CMK (cell line): ENCODE measurements around the gene P4HA2.

Experiments used
- DNase-seq: peaks from one replicate; pipeline ENCODE4 v3.0.0-alpha.2; 2010; ENCODE audit warnings: low read depth

P4HA2 gene

DNA sequence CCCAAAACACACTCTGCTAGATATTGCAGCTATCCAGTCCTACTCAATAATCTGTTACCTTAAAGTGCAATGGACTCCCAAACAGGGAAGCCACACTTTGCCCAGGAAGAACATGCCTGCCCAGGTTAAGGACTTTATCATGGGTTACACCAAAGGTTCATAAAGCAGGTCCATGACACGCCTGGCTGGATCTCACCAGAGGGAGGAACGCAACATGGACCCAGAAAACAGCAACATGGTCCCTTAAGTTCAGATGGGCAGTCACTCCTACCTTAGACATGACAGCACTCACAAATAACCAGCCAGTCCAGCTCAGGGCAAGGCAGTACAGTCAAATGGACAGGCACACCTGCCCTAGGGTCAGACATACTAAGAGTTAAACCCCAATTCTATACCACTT lies 3.8 kb downstream of the P4HA2 start:
- DNase-seq: no peak

DNA sequence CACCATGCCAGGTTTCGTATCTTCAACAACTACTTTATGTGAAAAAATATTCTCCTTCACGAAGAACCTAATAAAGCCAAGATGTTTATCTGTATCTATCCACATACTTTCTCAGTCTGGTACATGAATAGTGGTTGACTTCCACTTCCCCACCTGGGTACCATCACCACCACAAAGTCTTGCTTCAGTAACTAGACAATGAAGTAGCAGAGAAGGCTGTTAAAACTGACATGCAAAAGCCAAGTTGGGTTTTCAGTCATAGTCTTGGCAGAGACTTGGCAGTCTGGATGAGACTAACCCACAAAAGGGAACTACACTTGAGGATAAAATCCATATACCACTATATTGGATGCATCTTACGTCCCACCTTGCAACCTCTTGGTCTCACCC lies 5.0 kb downstream of the P4HA2 start:
- DNase-seq: no peak

DNA sequence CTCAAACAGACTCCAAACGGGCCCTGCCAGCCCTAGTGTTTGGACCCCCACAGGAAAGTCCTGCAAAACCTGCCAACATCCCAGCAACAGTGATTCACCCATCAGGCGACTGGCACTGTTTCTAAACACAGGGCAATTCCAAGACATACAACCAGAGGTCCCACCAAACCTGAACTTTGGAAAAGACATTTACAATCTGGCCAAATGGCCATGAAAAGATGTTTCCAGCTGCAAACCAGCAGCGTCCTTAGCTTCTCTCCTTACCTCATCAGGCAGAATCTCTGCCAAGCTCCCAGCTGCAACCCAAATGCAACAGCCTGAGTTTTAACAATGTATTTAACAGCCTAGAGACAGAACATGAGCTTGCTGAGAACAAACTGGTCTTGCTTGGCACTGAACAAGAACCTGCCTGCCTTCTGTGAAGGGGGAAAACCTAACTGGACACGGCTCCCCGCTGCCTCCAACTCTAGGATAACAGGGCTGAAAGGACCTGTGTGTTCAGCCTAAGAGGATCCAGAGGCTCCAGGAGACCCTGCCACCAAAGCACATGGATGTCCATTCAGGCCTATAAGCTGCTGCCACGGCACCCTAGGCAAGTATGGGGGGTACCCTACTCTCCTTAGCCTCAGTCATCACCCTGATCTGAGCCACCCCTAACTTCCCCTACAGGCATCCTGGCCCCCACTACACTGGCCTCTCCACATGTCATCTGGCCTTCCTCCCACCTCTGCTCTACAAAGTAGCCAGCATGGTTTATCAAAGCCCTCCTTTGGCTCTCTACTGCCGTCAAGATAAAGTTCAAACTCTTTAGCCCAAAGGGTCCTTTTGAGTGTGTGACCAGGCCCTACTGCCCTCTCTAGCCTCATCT lies 5.6 kb downstream of the P4HA2 start:
- no peak for DNase-seq

DNA sequence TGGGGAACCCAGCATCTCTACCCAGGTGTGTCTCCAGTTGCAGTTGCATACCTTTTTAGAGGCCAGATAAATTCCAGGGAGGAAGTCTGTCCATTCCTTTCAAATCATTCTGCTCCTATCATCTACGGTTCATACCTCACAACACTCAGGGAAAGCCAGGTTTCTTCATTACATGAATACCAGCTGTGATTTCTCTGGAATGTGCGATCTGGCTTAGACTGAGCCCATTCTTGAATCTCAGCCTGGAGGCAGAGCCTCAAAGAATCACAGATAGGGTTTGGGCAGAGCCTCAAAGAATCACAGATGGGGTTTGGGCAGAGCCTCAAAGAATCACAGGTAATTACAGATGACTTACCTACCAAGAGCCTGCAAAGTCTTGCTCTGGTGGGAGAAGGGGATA lies 7.2 kb downstream of the P4HA2 start:
- no peak for DNase-seq

DNA sequence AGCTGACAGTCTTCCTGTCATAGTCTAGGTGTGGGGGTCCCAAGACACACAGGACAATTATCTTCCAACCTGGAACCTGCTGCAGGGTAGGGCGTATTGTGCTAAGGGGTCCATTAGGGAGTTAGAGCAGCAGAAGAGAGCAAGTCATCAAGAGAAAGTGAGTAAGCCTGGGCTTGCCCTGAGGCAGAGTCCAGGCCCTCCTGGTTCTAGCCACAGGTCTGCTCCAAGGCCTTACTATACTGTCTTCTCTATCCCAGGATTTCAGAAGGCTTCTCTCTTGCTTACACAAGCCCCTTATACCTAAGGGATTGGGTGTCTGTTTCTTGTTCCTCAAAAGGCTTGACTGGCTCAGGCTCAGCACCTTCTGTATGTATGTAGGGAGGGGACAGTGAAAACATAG lies 7.7 kb downstream of the P4HA2 start:
- DNase-seq: no peak

DNA sequence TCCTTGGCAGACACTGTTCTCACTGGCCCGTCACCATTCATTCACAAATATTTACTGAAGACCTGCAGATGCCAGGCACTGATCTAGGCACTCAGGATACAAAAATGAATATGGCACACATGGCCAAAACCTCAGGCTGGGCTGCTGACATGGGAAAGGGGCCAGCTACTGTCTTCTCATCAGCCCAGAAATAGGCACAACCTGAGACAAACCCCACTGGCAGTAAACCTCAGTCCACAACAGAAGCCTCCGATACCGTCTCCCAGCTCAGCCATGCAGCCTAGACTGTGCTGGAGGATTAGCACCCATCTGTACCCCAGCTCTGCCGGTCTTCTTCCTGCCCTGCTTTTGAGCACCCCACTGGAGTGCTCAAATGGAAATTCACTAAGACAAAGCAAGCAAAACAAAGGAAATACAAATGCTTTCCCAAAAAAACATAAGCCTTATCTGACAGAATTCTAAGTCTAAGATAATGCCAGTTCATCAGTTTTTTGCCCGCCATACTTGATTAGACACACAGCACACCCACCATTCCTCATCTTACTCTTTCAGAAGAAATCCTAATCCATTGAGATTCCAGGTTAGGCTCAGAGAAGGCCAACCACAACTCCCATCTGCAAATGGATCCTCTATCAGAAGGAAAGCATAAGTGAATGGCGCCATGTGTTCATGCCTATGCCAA lies 8.2 kb downstream of the P4HA2 start:
- no peak for DNase-seq

DNA sequence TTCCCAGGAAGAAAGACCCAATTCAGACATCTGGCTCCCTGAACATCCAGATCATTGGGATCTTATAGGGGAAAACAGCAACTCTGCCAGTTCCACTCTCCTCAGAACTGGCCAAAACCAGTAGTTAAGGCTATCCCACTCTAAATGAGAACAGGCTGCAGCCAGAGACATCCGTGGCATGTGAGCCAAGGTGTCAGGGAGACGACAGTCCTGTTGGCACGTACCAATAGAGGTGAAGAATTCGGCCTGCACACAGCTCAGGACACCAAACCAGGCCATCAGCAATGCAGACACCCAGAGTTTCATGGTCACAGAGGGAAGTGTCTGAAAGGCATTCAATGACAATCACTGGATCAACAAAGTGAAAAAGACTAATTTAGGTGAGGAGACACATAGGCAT lies 9.3 kb downstream of the P4HA2 start:
- DNase-seq: no peak

DNA sequence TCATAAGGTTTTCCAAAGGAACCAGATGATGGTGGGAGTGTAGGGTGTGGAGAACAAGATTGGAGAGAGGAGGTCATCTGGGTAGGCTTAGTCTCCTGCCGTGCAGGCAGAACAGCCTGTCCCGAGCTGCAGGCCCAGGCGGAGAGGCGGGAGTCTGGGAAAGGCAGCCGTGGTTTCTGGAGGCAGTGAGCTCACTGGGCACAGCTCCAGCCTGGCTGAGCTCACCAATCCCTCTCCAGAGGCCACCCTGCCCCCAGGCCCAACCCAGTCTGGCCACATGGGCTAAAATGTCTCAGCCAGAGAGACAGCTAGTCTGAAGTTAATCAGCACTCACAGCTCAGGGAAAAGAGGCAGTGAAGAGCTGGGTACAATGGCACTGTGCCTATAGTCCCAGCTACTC lies 12.3 kb downstream of the P4HA2 start:
- DNase-seq: no peak

DNA sequence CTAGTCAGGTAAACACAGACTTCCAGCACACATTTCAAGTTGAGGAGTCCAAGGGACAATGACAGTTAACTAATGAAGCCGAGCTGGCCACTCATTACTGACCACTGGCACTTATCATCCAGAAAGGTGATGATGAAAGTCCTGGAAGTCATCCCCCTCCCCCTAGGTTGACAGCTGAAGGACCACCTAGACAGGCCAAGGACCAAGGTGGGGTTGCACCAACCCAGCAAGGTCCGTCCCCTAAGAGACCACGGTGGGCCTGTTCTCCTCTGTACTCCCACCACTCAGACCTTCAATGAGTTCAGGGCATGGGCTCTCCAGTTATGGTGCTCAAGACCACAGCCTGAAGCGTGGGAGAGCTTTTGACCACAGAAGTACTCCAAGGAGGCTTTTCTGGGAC lies 13.2 kb downstream of the P4HA2 start:
- no peak for DNase-seq

DNA sequence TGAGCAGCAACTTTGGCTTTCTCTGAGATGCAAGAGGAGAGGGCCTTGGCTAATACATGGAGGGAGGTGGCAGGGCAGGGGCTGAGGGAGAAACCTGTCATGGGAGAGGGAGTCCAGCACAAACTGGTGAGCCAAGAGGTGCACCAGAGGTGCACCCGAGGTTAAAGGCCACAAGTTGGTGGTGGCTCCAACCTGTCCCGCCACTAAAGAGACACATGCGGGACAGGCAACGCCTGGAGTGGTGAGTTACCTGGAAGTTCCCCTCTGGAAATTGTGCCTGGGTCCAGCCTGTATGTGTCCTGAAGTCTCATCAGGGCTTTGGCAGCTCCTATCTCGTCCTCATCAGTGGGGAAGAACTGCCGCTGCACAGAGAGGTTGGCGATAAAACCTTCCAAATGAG lies 14.0 kb downstream of the P4HA2 start:
- no peak for DNase-seq

DNA sequence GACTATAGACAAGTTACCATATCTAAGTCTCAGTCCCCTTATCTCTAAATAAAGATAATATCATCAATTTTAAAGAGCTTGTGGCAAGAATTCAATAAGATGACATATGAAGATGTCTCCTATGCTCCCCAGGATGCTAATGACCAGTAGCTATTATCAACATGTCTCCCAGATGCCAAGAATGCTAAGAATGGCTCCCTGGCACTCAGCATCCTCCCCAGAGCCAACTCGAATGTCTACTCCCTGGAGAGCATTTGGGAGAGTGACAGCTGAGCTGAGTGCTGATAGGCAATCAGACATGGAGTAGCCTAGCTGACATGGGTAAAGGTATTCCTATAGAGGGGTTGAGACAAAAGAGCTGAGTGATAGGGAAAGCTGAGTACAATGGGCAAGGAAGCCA lies 15.9 kb downstream of the P4HA2 start:
- no peak for DNase-seq

DNA sequence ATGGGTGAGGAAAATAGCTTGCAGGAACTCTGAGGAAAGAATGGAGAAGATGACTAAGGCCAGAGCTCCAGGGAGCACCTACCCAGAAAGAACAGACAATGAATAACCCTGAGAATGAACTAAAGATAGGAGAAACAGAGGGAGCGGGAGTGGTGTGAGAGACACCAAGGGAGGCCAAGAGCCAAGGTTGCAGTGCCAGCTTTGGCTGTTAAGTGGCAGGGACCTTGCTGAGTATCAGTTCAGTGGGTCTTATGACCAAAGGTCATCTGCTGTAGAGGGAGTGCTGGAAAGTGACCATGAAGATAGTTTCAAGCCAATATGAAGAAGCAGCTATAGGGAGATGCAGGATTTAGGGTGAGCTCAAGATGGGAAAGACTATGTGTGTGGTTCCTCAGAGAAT lies 16.7 kb downstream of the P4HA2 start:
- DNase-seq: no peak

DNA sequence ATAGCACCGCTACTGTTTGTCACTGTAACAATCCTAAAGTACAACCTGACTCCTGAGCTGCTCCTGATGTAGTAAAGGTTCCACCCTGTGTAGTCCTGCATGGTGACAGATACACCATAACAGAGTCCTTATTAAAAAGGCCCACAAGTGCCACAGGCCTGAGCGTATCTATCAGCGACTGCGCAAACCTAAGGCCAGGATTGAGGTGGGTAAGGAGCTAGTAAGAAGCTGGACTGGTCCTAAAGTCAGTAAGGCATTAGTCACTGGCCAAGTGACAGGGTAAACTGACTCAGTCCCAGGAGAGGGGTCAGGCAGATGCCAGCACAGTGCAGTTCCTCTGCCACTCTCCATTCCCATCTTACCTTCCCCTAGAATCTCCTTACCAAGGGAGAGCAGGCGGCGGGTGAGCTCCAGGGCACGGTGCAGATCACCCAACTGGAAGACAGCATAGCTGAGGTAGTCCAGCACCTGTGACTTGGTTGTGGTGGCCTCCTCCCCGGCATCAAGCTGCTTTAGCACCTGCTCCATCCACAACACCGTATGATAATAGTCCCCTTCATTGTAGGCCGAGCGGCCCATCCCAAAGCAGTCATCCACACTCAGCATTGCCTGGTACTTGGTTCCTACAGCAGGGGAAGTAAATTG lies 17.6 kb downstream of the P4HA2 start:
- DNase-seq: no peak

DNA sequence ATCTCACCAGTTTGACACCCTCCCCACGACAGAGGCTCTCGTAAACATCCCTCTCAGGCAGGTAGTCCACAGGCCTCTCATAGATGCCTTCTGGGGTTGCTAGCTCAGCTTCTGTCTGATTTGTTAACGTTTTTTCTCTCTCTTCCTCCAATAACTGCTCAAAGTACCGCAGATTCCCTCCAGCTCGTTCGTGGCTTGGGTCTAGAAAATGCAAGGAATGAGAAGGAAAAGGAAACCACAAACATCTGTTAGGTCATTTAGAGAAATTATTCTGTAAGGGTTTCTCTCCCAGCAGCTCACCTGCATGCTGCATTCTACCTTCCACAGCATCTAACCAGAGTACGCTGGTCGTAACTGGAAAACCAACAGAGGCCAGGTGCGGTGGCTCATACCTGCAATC lies 18.5 kb downstream of the P4HA2 start:
- DNase-seq: no peak

DNA sequence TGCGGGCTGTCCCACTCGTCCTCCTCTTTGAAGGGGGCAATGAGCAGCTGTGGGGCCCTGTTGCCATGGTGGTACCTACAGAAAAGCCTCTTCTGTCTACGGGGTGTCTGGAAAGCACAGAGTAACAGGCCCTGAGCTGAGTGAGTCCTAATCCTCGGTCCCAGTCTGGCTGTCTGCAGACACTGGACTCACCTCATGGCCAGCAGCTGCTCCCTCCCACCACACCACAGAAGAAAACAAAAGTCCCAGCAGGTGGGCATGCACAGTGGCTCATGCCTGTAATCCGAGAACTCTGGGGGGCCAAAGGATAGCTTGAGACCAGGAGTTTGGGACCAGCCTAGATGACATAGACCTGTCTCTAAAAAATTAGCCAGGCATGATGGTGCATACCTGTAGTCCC lies 19.9 kb downstream of the P4HA2 start:
- no peak for DNase-seq

DNA sequence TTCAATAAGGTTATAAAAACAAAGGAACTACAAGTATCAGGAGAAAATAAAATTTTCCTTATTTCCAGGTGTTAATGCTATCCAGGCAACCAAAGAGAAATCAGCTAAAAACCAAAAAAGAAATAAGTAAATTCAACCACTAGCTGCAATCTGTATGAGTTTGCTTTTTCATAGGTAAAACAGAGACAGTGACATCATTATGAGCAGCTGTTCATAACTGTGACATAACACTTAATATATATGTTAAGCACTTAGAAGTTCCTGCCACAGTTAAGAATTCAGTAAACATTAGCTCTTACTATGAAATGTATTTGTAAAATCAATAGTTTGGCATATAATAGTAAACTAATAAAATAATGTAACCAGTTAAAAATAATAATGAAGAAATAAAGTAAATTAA lies 20.9 kb downstream of the P4HA2 start:
- no peak for DNase-seq

DNA sequence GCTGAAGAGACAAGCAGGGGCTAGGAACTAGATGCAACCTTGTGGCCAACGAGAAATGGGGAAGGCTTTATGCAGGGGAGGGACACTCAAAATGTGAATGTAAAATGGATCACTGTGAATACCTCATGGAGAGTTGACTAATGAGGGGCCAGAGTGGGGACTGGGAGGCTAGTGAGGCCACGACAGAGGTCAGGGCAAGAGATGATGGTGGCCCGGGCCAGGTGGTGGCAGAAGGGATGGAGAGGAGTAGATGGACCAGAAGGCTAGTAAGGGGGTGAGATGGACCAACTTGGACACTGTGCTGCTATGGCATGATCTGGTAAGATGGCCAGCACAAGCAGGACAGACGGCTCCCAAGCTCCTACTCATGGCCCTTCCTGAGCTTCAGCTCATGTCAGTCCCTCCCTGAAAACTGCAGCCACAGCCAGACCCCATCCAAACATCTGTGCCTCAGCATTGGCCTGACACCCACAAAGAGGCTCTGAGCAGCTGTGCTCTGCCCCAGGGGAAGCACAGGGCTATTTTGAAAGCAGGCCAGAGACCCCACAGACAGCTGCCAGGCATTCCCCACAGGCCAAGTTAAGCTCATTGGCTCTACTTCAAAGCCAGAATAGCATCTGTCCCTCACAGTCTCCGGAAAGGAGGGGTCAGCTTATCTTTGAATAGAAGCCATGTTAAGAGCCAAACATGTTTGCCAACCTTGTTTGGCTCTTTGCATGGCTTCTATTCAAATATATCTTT lies 22.1 kb downstream of the P4HA2 start:
- no peak for DNase-seq

DNA sequence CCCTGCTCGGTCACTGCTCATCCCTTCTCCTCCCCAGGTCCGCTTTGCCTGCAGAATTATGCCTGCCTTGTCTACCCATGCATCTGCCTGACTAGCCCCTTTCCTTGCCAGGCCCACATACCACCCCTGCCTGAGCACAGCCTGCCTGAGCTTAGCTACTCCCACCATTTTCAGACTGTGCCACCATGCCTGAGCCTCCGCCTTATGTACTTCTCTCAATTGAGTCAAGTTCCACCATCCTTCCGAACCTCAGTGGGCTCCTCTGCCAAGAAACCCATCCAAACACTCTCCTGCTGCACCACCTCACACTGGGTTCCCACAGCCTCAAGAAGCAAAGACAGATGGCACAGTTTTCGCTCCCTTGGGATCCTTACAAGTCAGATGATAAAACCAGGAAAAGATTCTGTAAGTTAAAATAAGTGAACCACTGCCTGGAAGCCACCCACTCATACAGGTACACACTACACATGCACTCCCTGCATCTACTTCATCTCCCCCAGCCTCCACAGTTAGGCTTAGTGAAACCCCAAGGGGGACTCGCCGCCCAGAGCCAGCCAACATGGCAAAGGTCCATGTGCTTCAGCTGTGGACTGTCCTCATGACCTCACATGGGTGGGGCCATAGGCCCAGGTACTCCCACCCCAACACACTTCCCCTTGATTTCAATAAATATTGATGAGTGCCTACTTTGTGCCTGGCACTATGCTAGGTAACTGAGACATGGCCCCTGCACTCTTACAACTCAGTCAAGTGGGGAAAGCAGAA lies 23.1 kb downstream of the P4HA2 start:
- DNase-seq: no peak

DNA sequence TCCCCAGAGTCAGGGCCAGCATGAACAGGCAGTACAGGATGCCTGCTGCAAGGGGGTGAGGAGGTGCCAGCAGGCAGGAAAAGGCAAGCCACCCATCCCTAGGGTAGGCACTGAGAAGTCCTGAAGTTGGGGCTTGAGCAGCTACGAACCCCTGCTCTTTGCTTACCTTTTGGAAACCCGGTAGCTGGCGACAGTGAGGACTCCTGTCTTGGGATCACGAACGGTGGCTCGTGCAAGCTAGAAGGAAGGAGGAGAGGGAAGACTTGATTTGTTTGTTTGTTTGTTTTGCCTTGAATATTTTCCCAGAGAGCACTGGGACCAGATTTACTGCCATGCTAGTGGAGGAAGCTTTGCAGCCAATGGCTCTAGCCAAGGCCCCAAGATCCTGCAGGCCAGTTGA lies 23.7 kb downstream of the P4HA2 start:
- no peak for DNase-seq

DNA sequence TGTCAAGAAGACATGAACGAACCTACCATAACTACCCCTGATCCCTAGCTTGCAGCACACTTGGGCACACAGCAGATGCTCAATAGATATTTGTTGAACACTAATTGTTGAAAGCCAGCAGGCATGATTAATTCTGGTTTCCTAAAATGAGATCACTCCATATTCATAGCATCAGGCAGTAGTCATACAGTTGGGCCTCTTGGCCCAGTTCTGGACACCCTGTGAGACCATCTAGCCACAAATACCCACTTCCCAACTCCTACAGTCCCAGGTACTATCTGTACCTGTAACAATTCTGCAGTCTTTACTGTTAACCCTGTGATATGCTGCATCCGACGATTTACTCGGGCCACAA lies 24.2 kb downstream of the P4HA2 start:
- no peak for DNase-seq

DNA sequence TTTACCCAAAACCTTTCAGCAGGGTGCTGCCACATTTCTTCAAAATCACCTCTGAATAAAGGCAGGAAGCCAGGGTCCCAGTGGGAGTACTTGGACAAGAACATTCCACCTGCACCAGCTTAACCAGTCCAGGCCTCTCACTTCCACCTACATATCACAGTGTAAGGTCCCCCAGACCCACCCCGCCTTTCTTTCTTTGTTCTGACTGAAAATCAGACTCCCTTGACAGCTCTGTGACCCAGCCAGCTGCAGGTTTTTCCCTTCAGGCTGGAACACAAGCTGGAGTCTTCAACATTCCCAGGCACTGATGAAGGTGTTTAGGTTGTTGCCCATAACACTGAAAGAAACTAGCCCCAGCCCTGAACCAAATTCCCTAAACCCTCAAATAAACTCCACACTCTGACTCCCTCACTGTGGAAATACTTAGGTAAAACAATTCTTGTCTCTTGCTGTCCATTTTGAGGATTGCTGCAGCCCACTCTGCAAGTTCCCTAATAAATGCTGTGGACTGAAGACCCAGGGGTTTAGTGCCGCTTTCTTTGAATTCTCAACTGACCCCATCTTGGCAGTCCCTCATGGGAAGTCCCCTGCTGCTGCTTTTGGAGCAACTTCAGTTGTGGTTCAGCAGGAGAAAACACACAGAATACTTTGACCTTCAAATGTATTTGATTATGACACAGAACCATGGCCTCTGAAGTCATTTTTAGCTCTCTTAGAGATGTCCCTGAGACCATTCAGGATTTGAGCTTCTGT lies 24.8 kb downstream of the P4HA2 start:
- no peak for DNase-seq
